Panc1 (cell line): ENCODE data around the gene MPP3. TPM values are rescaled to one million over a fixed set of nuclear protein-coding genes. Genes with fewer than 3 reads are reported as not detected.

Experiments used
- ATAC-seq: fragments of 200-7000 bp; cut with Tn5 transposase; 2 replicates; pipeline ENCODE4 v1.9.1; 2020; ENCODE audit warnings: mild to moderate bottlenecking, moderate library complexity
- BruUV-seq: library from RNA; stranded (reverse); fragments of 400-500 nt; replicated peaks from 2 replicates; lab custom pipeline; 2021; lab: Mats Ljungman, UMichigan
- CTCF ChIA-PET: fragments of 300-600 bp; sonication (Branson Sonifier 250); formaldehyde crosslinking; loops from one replicate; lab custom pipeline; 2022; ENCODE audit warnings: antibody characterized with exemption; lab: Charles Lee
- POLR2A ChIA-PET: fragments of 300-600 bp; sonication (Branson Sonifier 250); formaldehyde crosslinking; loops from one replicate; lab custom pipeline; 2022; ENCODE audit warnings: antibody characterized with exemption; lab: Charles Lee
- DNase-seq: peaks from one replicate; pipeline ENCODE4 v3.0.0-alpha.2; 2010; ENCODE audit warnings: low read depth, low spot score
- H3K27ac ChIP-seq: 2 replicates; pipeline ENCODE4 v1.5.1; 2011; ENCODE audit warnings: mild to moderate bottlenecking, low read length, inconsistent platforms
- H3K27me3 ChIP-seq: fragments of 200-500 bp; sonication (Bioruptor generic); 2 replicates; pipeline ENCODE4 v1.6.0; 2014; ENCODE audit warnings: low read length, inconsistent platforms; ENCODE audit not compliant: control insufficient read depth, insufficient read depth
- H3K36me3 ChIP-seq: fragments of 200-500 bp; sonication (Bioruptor generic); 2 replicates; pipeline ENCODE4 v1.5.1; 2014; ENCODE audit warnings: inconsistent platforms, mild to moderate bottlenecking, low read length, moderate library complexity; ENCODE audit not compliant: control insufficient read depth, insufficient read depth
- H3K4me1 ChIP-seq: 2 replicates; pipeline ENCODE4 v1.5.1; 2011; ENCODE audit warnings: inconsistent platforms, mild to moderate bottlenecking, low read length, moderate library complexity; ENCODE audit not compliant: control insufficient read depth, insufficient read depth
- H3K4me3 ChIP-seq, 2 experiments: 2 replicates each; pipeline ENCODE4 v1.5.1; 2011 to 2012; ENCODE audit warnings: low read depth in 2 of 2, low read length in 2 of 2, mild to moderate bottlenecking in 2 of 2, inconsistent platforms in 1 of 2, moderate library complexity in 1 of 2
- H3K9me3 ChIP-seq: fragments of 200-500 bp; sonication (Bioruptor generic); 2 replicates; pipeline ENCODE4 v1.5.1; 2014; ENCODE audit warnings: low read depth, mild to moderate bottlenecking, inconsistent platforms, low read length, moderate library complexity; ENCODE audit not compliant: control insufficient read depth, insufficient read depth
- CTCF ChIP-seq: fragments of 450-650 bp; IDR thresholded peaks from 2 replicates; pipeline ENCODE4 v1.5.1; 2017; ENCODE audit warnings: mild to moderate bottlenecking
- POLR2AphosphoS5 ChIP-seq: IDR thresholded peaks from 2 replicates; pipeline ENCODE4 v1.6.1; 2012; ENCODE audit warnings: mild to moderate bottlenecking, low read depth, low read length, moderate library complexity
- REST ChIP-seq, 2 experiments: IDR thresholded peaks; 2 replicates each; pipeline ENCODE4 v1.6.1; 2011 to 2012; ENCODE audit warnings: low read depth in 2 of 2, control low read depth in 1 of 2, low read length in 1 of 2, mild to moderate bottlenecking in 1 of 2, moderate library complexity in 1 of 2; ENCODE audit not compliant: insufficient read depth in 1 of 2
- SIN3A ChIP-seq: IDR thresholded peaks from 2 replicates; pipeline ENCODE4 v1.6.1; 2012; ENCODE audit warnings: low read depth, mild to moderate bottlenecking, low read length, moderate library complexity, borderline replicate concordance; ENCODE audit not compliant: insufficient read depth
- TCF7L2 ChIP-seq: IDR thresholded peaks from 2 replicates; pipeline ENCODE4 v1.6.1; 2011; ENCODE audit warnings: mild to moderate bottlenecking, low read depth, low read length, inconsistent platforms
- in situ Hi-C: cut with HindIII; loops from 2 replicates; pipeline ENCODE4 v1.10.0; 2016; ENCODE audit warnings: low sequenced_read_pairs, low pct_unique_long_range_greater_than_20kb
- intact Hi-C: fragments of 100-400 bp; cut with micrococcal nuclease; formaldehyde crosslinking; loops from one replicate; pipeline ENCODE4 v1.10.0; 2022; ENCODE audit not compliant: unreplicated experiment
- total RNA-seq: library from RNA; stranded (reverse); gene quantifications from one replicate; pipeline ENCODE4 v1.2.1, GENCODE V29; 2021; ENCODE audit not compliant: unreplicated experiment

Gene MPP3
- total RNA-seq, 1 experiment from 2014 or later = 7.1 TPM

DNA sequence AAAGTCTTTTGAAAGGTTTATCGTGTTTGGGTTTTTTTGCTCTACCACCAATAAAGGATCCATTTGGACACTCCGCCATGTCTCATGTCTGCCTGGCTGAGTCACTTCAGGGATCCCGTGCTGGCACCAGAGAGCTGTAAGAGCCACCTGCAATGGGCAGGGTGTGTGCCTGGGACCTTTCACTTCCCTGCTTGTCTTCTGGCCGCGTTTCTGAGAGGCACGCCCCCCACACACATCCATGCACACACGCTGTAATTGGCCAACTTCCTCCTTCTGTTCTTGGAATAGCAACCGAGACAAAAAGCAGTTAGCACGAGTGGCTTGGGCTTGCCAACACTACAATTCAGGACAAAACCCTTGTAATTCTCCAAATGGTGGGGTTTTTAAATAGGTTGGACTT is 64.6 kb downstream of the MPP3 start:
- no peak for TF ChIP-seq SIN3A
- no peak for TF ChIP-seq POLR2AphosphoS5
- no peak for TF ChIP-seq CTCF
- TF ChIP-seq REST (IDR thresholded peaks at IDR 0.05; ENCODE audit: insufficient read depth in 1 of 2, low read depth in 2 of 2, low read length in 1 of 2) = no peak
- no peak for TF ChIP-seq TCF7L2
- ChIA-PET POLR2A (no interaction called here), CTCF (no interaction called here)
- Histone ChIP-seq H3K4me1 (no peaks in the 10 kb centered on the region), H3K27ac (no peak overlapping the region), H3K27me3 (no peaks in the 10 kb centered on the region), H3K9me3 (no peaks in the 10 kb centered on the region), H3K36me3 (no peaks in the 10 kb centered on the region), H3K4me3 (no peak overlapping the region)
- ATAC-seq (no peak), DNase-seq (no peak)
- intact Hi-C loops = no loop called here
- no TSS peak for BruUV-seq
- in situ Hi-C loops = no loop called here

GRCh38 chr17:43767713-43768059 is 65.3 kb downstream of the MPP3 start:
- ATAC-seq (no peak), DNase-seq (no peak)
- ChIA-PET CTCF (no interaction called here), POLR2A (no interaction called here)
- BruUV-seq = TSS peak; percentile 53
- Histone ChIP-seq H3K27me3 (no peaks in the 10 kb centered on the region), H3K4me1 (no peaks in the 10 kb centered on the region), H3K9me3 (no peaks in the 10 kb centered on the region), H3K36me3 (no peaks in the 10 kb centered on the region), H3K4me3 (no peak overlapping the region), H3K27ac (no peak overlapping the region)
- TF ChIP-seq REST (IDR thresholded peaks at IDR 0.05; ENCODE audit: insufficient read depth in 1 of 2, low read depth in 2 of 2, low read length in 1 of 2) = no peak
- TF ChIP-seq CTCF = no peak
- TF ChIP-seq SIN3A = no peak
- no peak for TF ChIP-seq TCF7L2
- TF ChIP-seq POLR2AphosphoS5 = no peak
- in situ Hi-C loops (no loop called here), intact Hi-C loops (no loop called here)
